ENCODE data around the gene HSPA9. TPM values are rescaled to one million over a fixed set of nuclear protein-coding genes. Genes with fewer than 3 reads are reported as not detected.

The HSPA9 gene
- 241 and 270 TPM in 2 replicates for total RNA-seq (2014; rRNA removed; shearing (Covaris generic))

GRCh38 chr5:138575194-138576015, at the start of gene HSPA9:
Gene HSPA9 (minus strand): TSS chr5:138575401. CDS start chr5:138575318, 83 bp downstream.
- DNase-seq (ENCODE audit: low read depth) = peak; percentile 99

DNA sequence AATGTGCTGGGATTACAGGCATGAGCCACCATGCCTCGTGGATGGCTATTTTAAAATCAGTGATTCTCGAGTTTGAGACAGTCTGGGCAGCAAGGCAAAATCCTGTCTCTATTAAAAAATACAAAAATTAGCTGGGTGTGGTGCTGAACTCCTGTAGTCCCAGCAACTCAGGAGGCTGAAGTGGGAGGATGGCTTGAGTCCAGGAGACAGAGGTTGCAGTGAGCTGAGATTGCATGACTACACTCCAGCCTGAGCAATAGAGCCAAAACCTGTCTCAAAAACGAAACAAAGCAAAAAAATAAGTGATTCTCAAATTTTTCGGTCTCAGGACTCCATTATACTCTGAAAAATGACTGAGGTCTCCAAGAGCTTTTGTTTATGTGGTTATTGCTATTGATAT, 47.9 kb upstream of the HSPA9 start:
- DNase-seq (ENCODE audit: low read depth) = peak; percentile 26

GRCh38 chr5:138622051-138622450, 46.9 kb upstream of the HSPA9 start:
- no peak for DNase-seq (ENCODE audit: low read depth)

- no peak for DNase-seq (ENCODE audit: low read depth)
These were observed 45.5 kb upstream of the HSPA9 start for GRCh38 chr5:138620663-138621224.

DNA sequence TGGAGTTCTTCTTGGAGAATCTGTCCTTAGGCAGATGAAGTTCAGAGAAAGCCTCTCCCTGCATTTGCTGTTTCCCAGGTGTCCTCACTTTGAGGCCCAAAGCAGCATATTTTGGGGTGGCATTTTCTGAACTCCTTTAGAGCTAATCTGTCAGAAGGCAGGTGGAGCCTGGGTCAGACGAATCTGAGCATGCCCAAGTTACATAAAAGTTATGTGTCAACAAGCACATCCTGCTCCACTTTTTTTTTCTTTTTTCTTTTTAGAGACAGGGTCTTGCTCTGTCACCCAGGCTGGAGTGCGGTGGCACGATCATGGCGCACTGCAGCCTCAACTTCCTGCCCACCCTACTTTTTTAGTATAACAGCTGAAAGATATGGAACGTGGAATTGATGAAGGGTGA, 41.3 kb upstream of the HSPA9 start:
- DNase-seq (ENCODE audit: low read depth) = no peak

DNA sequence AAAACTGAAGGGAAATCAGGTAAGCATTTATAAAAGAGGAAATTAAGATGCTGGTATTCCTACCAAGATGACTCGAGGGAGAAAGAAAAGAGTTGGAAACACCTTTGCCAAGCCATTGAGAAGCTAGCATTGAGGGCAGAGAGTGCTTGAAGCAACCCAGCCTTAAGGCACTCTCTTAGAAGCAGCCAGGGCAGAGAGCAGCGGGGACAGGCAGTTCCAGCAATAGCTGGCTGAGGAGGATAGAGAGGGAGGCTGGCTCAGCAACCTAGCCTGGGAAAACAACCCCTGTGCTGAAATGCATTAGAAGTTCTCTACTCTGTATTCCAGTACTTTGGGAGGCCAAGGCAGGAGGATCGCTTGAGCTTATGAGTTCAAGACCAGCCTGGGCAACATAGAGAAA, 40.3 kb upstream of the HSPA9 start:
- DNase-seq (ENCODE audit: low read depth) = no peak

DNA sequence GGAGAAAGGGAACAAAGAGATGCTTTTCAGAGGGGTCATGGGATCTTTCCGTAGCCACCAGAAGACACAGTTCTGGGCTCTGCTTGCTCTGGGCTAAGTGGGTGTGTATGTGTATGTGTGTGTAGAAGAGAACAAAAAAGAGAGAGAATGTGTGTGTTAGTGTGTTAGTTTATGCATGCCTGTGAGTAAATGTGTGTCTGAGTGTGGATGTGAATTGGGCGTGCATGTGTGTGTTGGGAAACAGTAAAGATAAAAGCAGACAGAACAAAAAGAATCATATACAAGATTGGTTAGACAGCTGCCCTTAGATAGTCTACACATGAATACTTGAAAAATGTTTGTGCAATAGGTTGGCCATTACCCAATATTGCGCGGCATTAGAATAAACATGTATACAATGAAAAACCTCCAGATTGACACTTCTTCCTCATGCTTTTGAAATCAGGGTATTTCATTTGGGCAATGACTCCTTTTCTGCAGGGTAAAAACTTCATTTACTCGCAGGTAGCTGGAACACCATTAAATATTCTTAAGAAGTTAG, 36.5 kb upstream of the HSPA9 start:
- no peak for DNase-seq (ENCODE audit: low read depth)

DNA sequence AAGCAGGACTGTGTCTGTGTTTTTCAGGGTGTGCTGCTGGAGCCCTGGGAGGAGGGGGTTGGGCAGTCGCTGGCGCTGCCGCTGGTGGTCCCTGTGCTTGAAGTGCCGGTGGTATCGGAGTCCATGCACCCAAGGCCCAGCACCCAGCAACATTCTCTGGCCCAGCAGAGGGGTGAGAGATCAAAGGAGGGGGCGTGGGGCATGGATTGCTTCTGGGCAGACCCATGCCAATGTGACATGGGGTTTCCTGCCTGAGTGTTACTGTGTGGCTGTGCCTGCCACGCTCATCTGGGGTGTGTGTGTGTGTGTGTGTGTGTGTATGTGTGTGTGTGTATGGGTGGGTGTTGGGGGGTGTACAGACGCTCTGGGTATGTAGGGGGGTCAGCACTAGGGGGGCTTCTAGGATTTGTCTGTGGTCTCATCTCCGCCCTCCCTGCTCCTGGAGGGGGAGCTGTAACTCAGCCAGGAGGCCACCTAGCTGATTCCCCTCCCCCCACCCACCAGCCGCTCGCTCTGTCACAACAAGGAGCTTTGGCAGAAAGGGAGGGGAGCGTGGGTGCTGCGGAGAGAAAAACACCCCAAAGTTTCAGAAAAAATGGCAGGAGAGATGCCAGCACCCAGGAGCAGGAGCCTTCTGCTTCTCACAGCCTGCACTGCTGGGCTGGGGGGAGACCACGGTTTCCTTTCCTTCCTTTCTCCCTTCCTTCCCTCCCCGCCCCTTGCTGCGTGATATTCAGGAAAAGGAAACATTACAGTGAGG, 35.9 kb upstream of the HSPA9 start:
- DNase-seq (ENCODE audit: low read depth) = no peak

GRCh38 chr5:138610415-138610917, 35.3 kb upstream of the HSPA9 start:
- no peak for DNase-seq (ENCODE audit: low read depth)

DNA sequence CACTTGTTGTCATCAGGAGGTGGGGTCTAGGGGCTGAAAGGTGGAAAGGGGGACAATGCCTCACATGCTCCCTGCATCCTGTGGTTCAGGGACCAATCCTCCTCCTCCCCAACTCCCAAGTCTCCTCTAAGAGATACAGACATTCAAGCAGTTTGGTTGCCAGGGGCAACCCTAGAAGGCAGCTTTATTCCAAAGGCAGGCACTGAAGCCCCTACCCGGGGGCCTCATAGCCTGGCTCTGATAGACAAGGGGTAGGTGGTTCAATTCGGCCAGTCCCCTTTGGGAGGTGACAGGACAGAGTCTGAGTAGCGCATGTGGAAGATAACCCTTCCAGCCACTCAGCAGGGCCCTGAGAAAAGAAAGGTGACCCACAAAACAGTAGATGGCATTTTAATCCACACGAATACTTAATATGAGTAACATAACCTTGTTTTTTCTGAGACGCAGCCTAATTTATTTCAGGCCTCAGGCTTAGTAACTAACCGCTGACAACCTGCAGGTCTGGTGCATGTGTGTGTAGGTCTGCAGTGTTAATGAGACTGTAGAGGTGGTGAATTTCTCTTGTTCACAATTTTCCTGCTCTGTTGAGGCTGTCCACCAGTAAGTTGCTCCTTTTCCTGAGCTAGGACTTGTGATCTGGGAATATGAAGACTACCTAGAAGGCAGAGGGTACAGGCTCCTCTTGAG, 31.3 kb upstream of the HSPA9 start:
- DNase-seq (ENCODE audit: low read depth) = no peak

DNA sequence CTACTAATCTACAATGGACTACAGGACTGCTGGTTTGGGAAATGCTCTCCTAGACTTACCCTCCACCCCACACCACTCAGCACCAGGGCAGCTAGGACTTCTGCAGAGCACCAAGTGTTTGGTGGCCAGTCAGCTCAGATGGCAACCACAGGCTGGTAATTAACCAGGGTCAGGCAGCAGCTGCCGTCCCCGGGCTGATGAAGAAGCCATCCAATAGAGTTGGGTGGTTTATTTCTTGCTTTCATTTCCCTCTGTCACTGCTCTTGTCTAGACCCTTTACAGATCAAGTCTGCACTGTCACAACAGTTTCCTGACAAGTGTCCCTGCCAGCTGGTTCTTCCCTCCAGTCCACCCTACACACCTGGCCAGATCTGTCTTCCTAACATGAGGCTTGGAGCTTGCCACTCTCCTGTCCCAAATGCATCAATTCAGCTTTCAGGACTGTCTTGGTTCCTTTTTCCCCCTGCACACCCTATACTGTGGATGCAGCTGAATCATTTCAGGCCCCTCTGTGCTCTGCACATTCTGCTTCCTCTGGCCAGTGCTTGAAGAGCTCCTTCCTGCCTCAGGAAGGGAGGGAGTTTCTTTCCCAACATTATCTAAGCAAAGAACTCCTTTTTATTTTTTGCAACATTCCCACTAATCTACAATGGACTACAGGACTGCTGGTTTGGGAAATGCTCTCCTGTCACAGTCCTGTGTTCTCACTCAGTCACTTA, 30.2 kb upstream of the HSPA9 start:
- DNase-seq (ENCODE audit: low read depth) = no peak

GRCh38 chr5:138604176-138604785, 29.1 kb upstream of the HSPA9 start:
- no peak for DNase-seq (ENCODE audit: low read depth)

DNA sequence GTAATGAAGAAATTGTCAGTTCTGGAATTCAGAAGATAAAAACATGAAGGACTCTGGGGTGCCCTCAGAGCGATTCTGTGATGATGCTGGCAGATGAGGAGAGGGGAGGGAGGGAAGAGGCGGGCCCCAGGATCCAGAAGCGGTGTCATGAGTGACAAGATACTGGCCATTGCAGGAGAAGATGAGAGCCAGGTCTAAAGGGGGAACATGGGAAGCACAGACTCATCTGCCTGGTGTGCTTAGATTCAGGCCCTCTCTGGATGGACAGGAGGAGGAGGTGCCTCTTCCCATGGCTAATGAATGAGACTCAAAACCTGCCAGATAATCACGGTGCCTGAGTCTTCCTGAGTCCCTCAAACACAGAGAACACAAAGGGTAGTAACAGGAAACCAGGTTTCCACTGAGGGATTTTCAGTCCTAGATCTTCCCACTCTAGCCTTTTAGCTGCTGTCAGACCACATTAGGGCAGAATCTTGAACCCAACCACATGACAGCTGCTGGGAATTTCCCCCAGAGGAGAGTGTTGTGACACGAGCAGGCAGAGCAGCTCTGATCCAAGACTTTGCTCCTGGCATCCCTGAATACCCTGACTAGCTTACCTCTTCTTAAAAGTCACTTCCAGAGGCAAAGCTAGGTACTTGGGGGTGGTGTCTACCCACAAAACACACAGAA, 28.2 kb upstream of the HSPA9 start:
- peak; percentile 33 for DNase-seq (ENCODE audit: low read depth)

DNA sequence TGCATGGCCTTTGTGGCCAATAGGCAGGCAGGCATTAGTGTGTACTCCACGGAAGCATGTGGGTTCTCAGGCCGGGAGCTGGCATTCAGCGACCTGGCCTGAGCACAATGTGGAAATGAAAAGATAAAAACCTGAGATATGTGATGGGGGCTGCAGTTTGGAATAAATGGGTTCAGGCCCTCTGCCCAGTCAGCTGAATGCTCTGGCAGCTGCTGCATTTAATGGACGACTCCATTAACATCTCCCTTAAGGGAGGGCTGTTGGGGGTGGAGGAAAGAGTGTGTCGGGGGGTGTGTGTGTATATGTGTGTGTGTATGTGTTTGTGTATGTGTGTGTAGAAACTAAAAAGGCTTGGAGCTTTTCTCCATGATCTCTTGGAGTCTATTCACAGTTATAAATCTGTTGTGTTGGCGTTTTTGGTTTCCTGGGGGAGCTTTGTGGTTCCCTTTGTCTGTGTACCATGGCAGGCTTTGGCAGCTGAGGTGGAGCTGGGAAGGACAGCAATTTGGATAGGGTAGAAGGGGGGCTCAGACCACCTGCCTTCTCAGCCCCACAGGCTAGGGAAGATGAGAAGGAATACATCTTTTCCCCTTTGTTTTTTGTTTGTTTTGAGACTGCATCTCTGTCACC, 27.3 kb upstream of the HSPA9 start:
- no peak for DNase-seq (ENCODE audit: low read depth)

- DNase-seq (ENCODE audit: low read depth) = peak; percentile 83
These were observed 26.2 kb upstream of the HSPA9 start for GRCh38 chr5:138601444-138601843.

DNA sequence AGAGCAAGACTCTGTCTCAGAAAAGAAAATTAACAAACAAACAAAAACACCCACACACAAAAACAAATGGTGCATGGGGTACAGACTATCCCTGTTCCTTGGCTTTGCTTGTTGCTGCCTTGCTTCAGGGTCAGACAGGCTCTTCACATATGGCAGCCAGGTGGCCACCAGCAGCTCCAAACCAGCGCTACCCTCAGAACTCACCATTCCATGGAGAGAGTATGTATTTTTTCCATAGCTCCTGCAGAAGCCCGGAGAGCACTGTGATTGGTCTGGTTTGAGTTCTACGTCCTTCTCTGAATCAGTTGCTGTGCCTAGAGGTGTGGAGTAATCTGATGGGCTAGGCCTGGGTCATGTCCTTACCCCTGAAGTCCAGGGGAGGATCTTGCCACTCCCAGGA, 25.2 kb upstream of the HSPA9 start:
- no peak for DNase-seq (ENCODE audit: low read depth)

GRCh38 chr5:138597661-138598400, 22.6 kb upstream of the HSPA9 start:
- no peak for DNase-seq (ENCODE audit: low read depth)

DNA sequence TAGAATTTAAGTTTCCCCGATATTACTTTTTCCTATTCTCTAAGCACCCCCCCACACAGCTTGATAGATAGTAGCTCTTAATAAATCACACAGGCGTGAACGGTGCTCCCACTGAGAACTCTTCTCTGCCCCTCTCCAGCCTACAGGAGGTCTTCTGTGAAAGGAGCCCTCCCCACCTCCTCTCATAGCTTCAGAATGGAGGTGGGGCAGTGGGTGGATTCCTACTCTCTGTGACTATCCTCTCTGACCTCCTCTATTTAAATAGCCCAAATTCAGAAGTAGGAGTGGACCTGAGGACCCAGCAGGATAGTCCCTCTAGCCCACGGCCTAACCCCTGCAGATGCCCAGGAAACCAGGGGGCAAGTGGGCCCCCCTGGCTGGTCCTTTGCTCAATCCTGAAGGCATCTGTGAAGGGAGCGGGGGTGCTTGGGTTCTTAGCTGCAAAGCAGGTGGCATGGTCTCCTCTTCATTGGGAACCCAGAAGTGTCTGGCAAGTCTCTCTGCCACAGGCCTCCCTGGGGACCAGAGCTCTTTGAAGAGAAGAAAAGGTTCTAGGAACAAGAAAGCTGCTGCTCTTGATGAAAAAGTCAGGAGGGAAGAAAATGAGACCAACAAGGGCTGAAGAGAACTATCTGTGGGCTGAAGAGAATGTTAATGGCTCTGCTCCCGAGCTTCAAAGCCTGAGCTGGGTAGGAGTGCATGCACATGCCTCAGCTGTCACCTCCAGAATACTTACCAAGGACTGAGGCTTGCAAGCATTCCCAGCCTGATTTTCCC, 21.1 kb upstream of the HSPA9 start:
- no peak for DNase-seq (ENCODE audit: low read depth)
